Activated CD8-positive, alpha-beta memory T cell treated with anti-CD3 and anti-CD28 coated beads, Interleukin-2, amount 10 ng/mL, durations not matched to agents 7 days and 5 days (primary cell): ENCODE results near the gene SRRM3. TPM values are rescaled to one million over a fixed set of nuclear protein-coding genes. Genes with fewer than 3 reads are reported as not detected.
"Not testable (repeated sequence)": the region's sequence is repeated elsewhere in the genome, so short reads cannot be mapped to it uniquely, and the experiment has no call there.

Experiments used
- ATAC-seq: fragments of 150-1000 bp; cut with Tn5 transposase; one replicate; pipeline ENCODE4 v1.10.0; 2021; ENCODE audit warnings: moderate library complexity
- CTCF ChIA-PET: fragments of 350-600 bp; sonication (Branson Sonifier 250); formaldehyde crosslinking; loops from one replicate; lab custom pipeline; 2021; ENCODE audit warnings: antibody characterized with exemption; lab: Charles Lee
- DNase-seq: peaks from one replicate; pipeline ENCODE4 v3.0.0-alpha.2; 2020
- H3K27ac Mint-ChIP-seq: one replicate; pipeline ENCODE4 v1.8.0; 2021; ENCODE audit warnings: mild to moderate bottlenecking, mixed read lengths
- H3K27me3 Mint-ChIP-seq: one replicate; pipeline ENCODE4 v1.8.0; 2021; ENCODE audit warnings: mixed read lengths
- H3K36me3 Mint-ChIP-seq: one replicate; pipeline ENCODE4 v1.8.0; 2021; ENCODE audit warnings: mild to moderate bottlenecking, mixed read lengths
- H3K4me1 Mint-ChIP-seq: one replicate; pipeline ENCODE4 v1.8.0; 2021; ENCODE audit warnings: mixed read lengths
- H3K4me3 Mint-ChIP-seq: one replicate; pipeline ENCODE4 v1.8.0; 2021; ENCODE audit warnings: mild to moderate bottlenecking, moderate library complexity, mixed read lengths
- H3K9me3 Mint-ChIP-seq: one replicate; pipeline ENCODE4 v1.8.0; 2022; ENCODE audit warnings: low read depth, mixed read lengths
- total RNA-seq, 2 experiments: library from RNA; stranded (reverse); gene quantifications; one replicate each; pipeline ENCODE4 v1.2.3, GENCODE V29; 2021

SRRM3 gene
- total RNA-seq, 2 experiments from 2014 or later, result 0.09 TPM; not detected in 1

- CTCF ChIA-PET, result interaction anchor here (0.5 to 1.3 kb wide), 4 partner anchors 7 to 614 kb away, joined by 3 to 4 read pairs (median 4); no protein-coding TSS in a partner anchor
- ATAC-seq (no peak), DNase-seq (no peak)
- no peak overlapping the region for H3K4me3 Mint-ChIP-seq
- H3K27ac Mint-ChIP-seq, result no peak overlapping the region
- H3K4me1 Mint-ChIP-seq, result no peaks in the 10 kb centered on the region
- no peaks in the 10 kb centered on the region for H3K36me3 Mint-ChIP-seq
- H3K9me3 Mint-ChIP-seq, result no peaks in the 10 kb centered on the region
- H3K27me3 Mint-ChIP-seq, result peaks cover 35% of the 10 kb centered on the region
These were observed 21.7 kb downstream of the SRRM3 start for GRCh38 chr7:76223286-76223972.

- H3K27ac Mint-ChIP-seq, result no peak overlapping the region
- peaks cover 29% of the 10 kb centered on the region for H3K27me3 Mint-ChIP-seq
- no peaks in the 10 kb centered on the region for H3K9me3 Mint-ChIP-seq
- no peak for DNase-seq
- no peaks in the 10 kb centered on the region for H3K4me1 Mint-ChIP-seq
- ATAC-seq, result no peak
- CTCF ChIA-PET, result interaction anchor here (0.9 kb wide), 2 partner anchors 23 to 24 kb away, joined by 4 read pairs; partner anchors contain the start of gene SRRM3
- no peak overlapping the region for H3K4me3 Mint-ChIP-seq
- H3K36me3 Mint-ChIP-seq, result no peaks in the 10 kb centered on the region
These were observed 23.0 kb downstream of the SRRM3 start for GRCh38 chr7:76224695-76225094.

GRCh38 chr7:76225379-76225778 is 23.7 kb downstream of the SRRM3 start:
- Mint-ChIP-seq H3K4me1 (no peaks in the 10 kb centered on the region), H3K27me3 (peaks cover 26% of the 10 kb centered on the region), H3K4me3 (no peak overlapping the region), H3K36me3 (no peaks in the 10 kb centered on the region), H3K9me3 (no peaks in the 10 kb centered on the region), H3K27ac (no peak overlapping the region)
- DNase-seq (peak; percentile 60), ATAC-seq (peak; percentile 69)
- CTCF ChIA-PET, result interaction anchor here (0.9 to 1.5 kb wide), 2 partner anchors 25 to 56 kb away, joined by 3 to 4 read pairs; no protein-coding TSS in a partner anchor

GRCh38 chr7:76225951-76226350 is 24.3 kb downstream of the SRRM3 start:
- Mint-ChIP-seq H3K4me1 (no peaks in the 10 kb centered on the region), H3K27me3 (peaks cover 25% of the 10 kb centered on the region), H3K36me3 (no peaks in the 10 kb centered on the region), H3K9me3 (no peaks in the 10 kb centered on the region), H3K27ac (no peak overlapping the region), H3K4me3 (no peak overlapping the region)
- ATAC-seq (no peak), DNase-seq (no peak)
- CTCF ChIA-PET, result interaction anchor here (1.5 kb wide), 1 partner anchor 57 kb away, joined by 3 read pairs; no protein-coding TSS in a partner anchor

GRCh38 chr7:76226878-76227423 is 25.3 kb downstream of the SRRM3 start:
- not testable (repeated sequence) for DNase-seq, H3K9me3 Mint-ChIP-seq, H3K36me3 Mint-ChIP-seq, H3K4me3 Mint-ChIP-seq, ATAC-seq, H3K4me1 Mint-ChIP-seq, H3K27ac Mint-ChIP-seq
- CTCF ChIA-PET, result interaction anchor here (0.6 kb wide), 1 partner anchor 12 kb away, joined by 3 read pairs; no protein-coding TSS in a partner anchor
- H3K27me3 Mint-ChIP-seq, result peaks cover 27% of the 10 kb centered on the region

GRCh38 chr7:76230214-76230613 is 28.5 kb downstream of the SRRM3 start:
- ATAC-seq (no peak), DNase-seq (no peak)
- H3K4me1 Mint-ChIP-seq, result no peaks in the 10 kb centered on the region
- CTCF ChIA-PET, result interaction anchor here (0.8 to 1.2 kb wide), 2 partner anchors 8 to 13 kb away, joined by 3 read pairs; no protein-coding TSS in a partner anchor
- no peak overlapping the region for H3K4me3 Mint-ChIP-seq
- H3K36me3 Mint-ChIP-seq, result no peaks in the 10 kb centered on the region
- peaks cover 36% of the 10 kb centered on the region for H3K27me3 Mint-ChIP-seq
- H3K9me3 Mint-ChIP-seq, result no peaks in the 10 kb centered on the region
- no peak overlapping the region for H3K27ac Mint-ChIP-seq

- ATAC-seq (no peak), DNase-seq (no peak)
- Mint-ChIP-seq H3K9me3 (no peaks in the 10 kb centered on the region), H3K4me1 (peaks cover 2% of the 10 kb centered on the region), H3K4me3 (no peak overlapping the region), H3K27me3 (peaks cover 34% of the 10 kb centered on the region), H3K36me3 (no peaks in the 10 kb centered on the region), H3K27ac (no peak overlapping the region)
- CTCF ChIA-PET, result interaction anchor here (1.2 kb wide), 1 partner anchor 9 kb away, joined by 3 read pairs; no protein-coding TSS in a partner anchor
These were observed 29.4 kb downstream of the SRRM3 start for GRCh38 chr7:76231071-76231470.

GRCh38 chr7:76231583-76231982 is 29.9 kb downstream of the SRRM3 start:
- H3K27me3 Mint-ChIP-seq, result peaks cover 34% of the 10 kb centered on the region
- H3K9me3 Mint-ChIP-seq, result no peaks in the 10 kb centered on the region
- no peak overlapping the region for H3K4me3 Mint-ChIP-seq
- ATAC-seq (no peak), DNase-seq (no peak)
- H3K4me1 Mint-ChIP-seq, result peaks cover 2% of the 10 kb centered on the region
- CTCF ChIA-PET, result no interaction called here
- H3K27ac Mint-ChIP-seq, result no peak overlapping the region
- H3K36me3 Mint-ChIP-seq, result no peaks in the 10 kb centered on the region

GRCh38 chr7:76232698-76233097 is 31.0 kb downstream of the SRRM3 start:
- CTCF ChIA-PET, result interaction anchor here (1.1 to 2.8 kb wide), 3 partner anchors 31 to 44 kb away, joined by 3 to 8 read pairs (median 3); no protein-coding TSS in a partner anchor
- no peak for ATAC-seq

GRCh38 chr7:76233538-76234281 is 32.0 kb downstream of the SRRM3 start:
- ATAC-seq, result no peak
- no peak for DNase-seq
- no peaks in the 10 kb centered on the region for H3K9me3 Mint-ChIP-seq
- no peak overlapping the region for H3K4me3 Mint-ChIP-seq
- CTCF ChIA-PET, result interaction anchor here (1.3 to 2.8 kb wide), 2 partner anchors 30 to 33 kb away, joined by 3 to 8 read pairs; no protein-coding TSS in a partner anchor
- H3K36me3 Mint-ChIP-seq, result no peaks in the 10 kb centered on the region
- H3K27ac Mint-ChIP-seq, result no peak overlapping the region
- peaks cover 37% of the 10 kb centered on the region for H3K27me3 Mint-ChIP-seq
- H3K4me1 Mint-ChIP-seq, result peaks cover 2% of the 10 kb centered on the region

More at GRCh38 chr7:76232698-76233097, 31.0 kb downstream of the SRRM3 start:
- no peaks in the 10 kb centered on the region for H3K9me3 Mint-ChIP-seq
- DNase-seq, result no peak
- peaks cover 2% of the 10 kb centered on the region for H3K4me1 Mint-ChIP-seq
- peaks cover 34% of the 10 kb centered on the region for H3K27me3 Mint-ChIP-seq
- H3K27ac Mint-ChIP-seq, result no peak overlapping the region
- H3K4me3 Mint-ChIP-seq, result no peak overlapping the region
- no peaks in the 10 kb centered on the region for H3K36me3 Mint-ChIP-seq

GRCh38 chr7:76234282-76234584 is 32.5 kb downstream of the SRRM3 start:
- H3K9me3 Mint-ChIP-seq, result no peaks in the 10 kb centered on the region
- no peak for ATAC-seq
- CTCF ChIA-PET, result interaction anchor here (0.6 to 2.8 kb wide), 3 partner anchors 29 to 80 kb away, joined by 3 to 8 read pairs (median 4); no protein-coding TSS in a partner anchor
- DNase-seq, result no peak
- H3K27ac Mint-ChIP-seq, result no peak overlapping the region
- peaks cover 37% of the 10 kb centered on the region for H3K27me3 Mint-ChIP-seq
- H3K4me1 Mint-ChIP-seq, result peaks cover 2% of the 10 kb centered on the region
- no peak overlapping the region for H3K4me3 Mint-ChIP-seq
- no peaks in the 10 kb centered on the region for H3K36me3 Mint-ChIP-seq

GRCh38 chr7:76234931-76235441 is 33.3 kb downstream of the SRRM3 start:
- Mint-ChIP-seq H3K4me3 (peak overlapping the region; percentile 24), H3K4me1 (peaks cover 2% of the 10 kb centered on the region), H3K27ac (no peak overlapping the region), H3K9me3 (no peaks in the 10 kb centered on the region), H3K27me3 (peaks cover 36% of the 10 kb centered on the region), H3K36me3 (no peaks in the 10 kb centered on the region)
- ATAC-seq (peak; percentile 94), DNase-seq (peak; percentile 88)
- CTCF ChIA-PET, result interaction anchor here (0.6 to 2.8 kb wide), 5 partner anchors 29 to 126 kb away, joined by 3 to 11 read pairs (median 4); no protein-coding TSS in a partner anchor

- ATAC-seq (no peak), DNase-seq (no peak)
- H3K36me3 Mint-ChIP-seq, result no peaks in the 10 kb centered on the region
- H3K4me1 Mint-ChIP-seq, result peaks cover 2% of the 10 kb centered on the region
- H3K4me3 Mint-ChIP-seq, result no peak overlapping the region
- H3K27ac Mint-ChIP-seq, result no peak overlapping the region
- peaks cover 32% of the 10 kb centered on the region for H3K27me3 Mint-ChIP-seq
- no peaks in the 10 kb centered on the region for H3K9me3 Mint-ChIP-seq
- CTCF ChIA-PET, result interaction anchor here (0.7 to 2.1 kb wide), 3 partner anchors 58 to 78 kb away, joined by 3 to 11 read pairs (median 3); no protein-coding TSS in a partner anchor
These were observed 34.5 kb downstream of the SRRM3 start for GRCh38 chr7:76236224-76236623.
